Gastroesophageal sphincter (tissue), 4 donors: ENCODE results near the gene ERBB4. TPM values are rescaled to one million over a fixed set of nuclear protein-coding genes. Genes with fewer than 3 reads are reported as not detected.

Source experiments
- ATAC-seq: fragments of 150-250 bp; one replicate; pipeline ENCODE4 v1.9.1; 2016; ENCODE audit warnings: mild to moderate bottlenecking, moderate library complexity
- H3K27ac ChIP-seq, 4 donors: fragments of 200-600 bp; sonication (generic) in 3 of 4; 1 replicate in 3 of 4; 2 replicates in 1 of 4; pipeline ENCODE4 v1.5.1; 2016 to 2019
- H3K27me3 ChIP-seq: fragments of 200-600 bp; sonication (generic); one replicate; pipeline ENCODE4 v1.5.1; 2019
- H3K36me3 ChIP-seq, 2 donors: fragments of 200-600 bp; sonication (generic); one replicate each; pipeline ENCODE4 v1.5.1; 2019; ENCODE audit warnings: control low read depth in 1 of 2
- H3K4me1 ChIP-seq, 3 donors: fragments of 200-600 bp; sonication (generic); 1 replicate in 2 of 3; 2 replicates in 1 of 3; pipeline ENCODE4 v1.5.1; 2016 to 2019; ENCODE audit warnings: control low read depth in 2 of 3
- H3K4me3 ChIP-seq, 2 donors: fragments of 200-600 bp; sonication (generic); one replicate each; pipeline ENCODE4 v1.5.1; 2019; ENCODE audit warnings: mild to moderate bottlenecking in 1 of 2, moderate library complexity in 1 of 2
- H3K9me3 ChIP-seq, 3 donors: fragments of 200-600 bp; sonication (generic); one replicate each; pipeline ENCODE4 v1.5.1; 2017 to 2019; ENCODE audit warnings: control low read depth in 2 of 3
- EP300 ChIP-seq: sonication (generic); formaldehyde crosslinking; IDR thresholded peaks from one replicate; pipeline ENCODE4 v1.6.1; 2017; ENCODE audit warnings: antibody characterized with exemption, mild to moderate bottlenecking
- POLR2A ChIP-seq, 2 donors: fragments of 450-650 bp; IDR thresholded peaks; one replicate each; pipeline ENCODE4 v1.6.1; 2017; ENCODE audit warnings: antibody characterized with exemption in 2 of 2, mild to moderate bottlenecking in 2 of 2, moderate library complexity in 1 of 2
- POLR2AphosphoS5 ChIP-seq: sonication (generic); formaldehyde crosslinking; IDR thresholded peaks from one replicate; pipeline ENCODE4 v1.6.1; 2017; ENCODE audit warnings: antibody characterized with exemption
- WGBS, 2 donors: methylation state at CpG; one replicate each; pipeline ENCODE4 v1.1.5; 2018; ENCODE audit warnings: low coverage in 1 of 2; 5-methylcytosine and 5-hydroxymethylcytosine counted together
- total RNA-seq, 4 donors: library from RNA; depleted of rRNA; stranded (reverse); fragments of >200 nt; gene quantifications; one replicate each; pipeline ENCODE4 v1.1.0, GENCODE V29; 2016
- TF ChIP-seq, protein P1 (sequence below), 4 experiments: fragments of 200-600 bp in 2 of 4; fragments of 450-650 bp in 2 of 4; sonication (generic) in 1 of 4; IDR thresholded peaks; one replicate each; pipeline ENCODE4 v1.5.1; 2017 to 2019; ENCODE audit warnings: antibody characterized with exemption in 4 of 4, mild to moderate bottlenecking in 2 of 4, moderate library complexity in 2 of 4

ERBB4 gene
- total RNA-seq, 4 donors from 2014 or later, result 0.16 to 0.92 (median 0.50) TPM

DNA sequence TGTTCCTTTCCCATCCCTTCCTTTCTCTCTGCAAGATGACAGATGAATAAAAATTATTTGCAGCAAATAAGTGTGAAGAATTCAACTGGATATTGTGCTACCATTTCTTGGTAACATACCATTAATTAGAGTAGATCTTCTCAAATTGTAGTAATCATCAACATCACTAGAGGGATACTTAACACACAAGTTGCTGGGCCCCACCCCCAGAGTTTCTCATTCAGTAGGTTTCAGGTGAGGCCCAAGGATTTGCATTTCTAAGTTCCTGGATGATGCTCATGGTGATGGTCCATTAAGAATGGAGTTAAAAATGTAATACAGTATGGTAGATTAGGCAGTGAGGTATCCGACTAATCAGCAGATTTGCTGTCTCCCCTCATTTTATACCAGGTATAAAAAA is 594.0 kb downstream of the ERBB4 start:
- Histone ChIP-seq H3K9me3 (no peaks in the 10 kb centered on the region), H3K27ac (no peak overlapping the region), H3K4me3 (no peak overlapping the region), H3K36me3 (no peaks in the 10 kb centered on the region), H3K27me3 (no peaks in the 10 kb centered on the region), H3K4me1 (no peaks in the 10 kb centered on the region)
- 81 to 100% methylated on average over 1 of the region's 1 CpG for whole genome bisulfite sequencing, 2 donors
- no peak for TF ChIP-seq POLR2A (IDR thresholded peaks at IDR 0.05)
- TF ChIP-seq, protein P1, sequence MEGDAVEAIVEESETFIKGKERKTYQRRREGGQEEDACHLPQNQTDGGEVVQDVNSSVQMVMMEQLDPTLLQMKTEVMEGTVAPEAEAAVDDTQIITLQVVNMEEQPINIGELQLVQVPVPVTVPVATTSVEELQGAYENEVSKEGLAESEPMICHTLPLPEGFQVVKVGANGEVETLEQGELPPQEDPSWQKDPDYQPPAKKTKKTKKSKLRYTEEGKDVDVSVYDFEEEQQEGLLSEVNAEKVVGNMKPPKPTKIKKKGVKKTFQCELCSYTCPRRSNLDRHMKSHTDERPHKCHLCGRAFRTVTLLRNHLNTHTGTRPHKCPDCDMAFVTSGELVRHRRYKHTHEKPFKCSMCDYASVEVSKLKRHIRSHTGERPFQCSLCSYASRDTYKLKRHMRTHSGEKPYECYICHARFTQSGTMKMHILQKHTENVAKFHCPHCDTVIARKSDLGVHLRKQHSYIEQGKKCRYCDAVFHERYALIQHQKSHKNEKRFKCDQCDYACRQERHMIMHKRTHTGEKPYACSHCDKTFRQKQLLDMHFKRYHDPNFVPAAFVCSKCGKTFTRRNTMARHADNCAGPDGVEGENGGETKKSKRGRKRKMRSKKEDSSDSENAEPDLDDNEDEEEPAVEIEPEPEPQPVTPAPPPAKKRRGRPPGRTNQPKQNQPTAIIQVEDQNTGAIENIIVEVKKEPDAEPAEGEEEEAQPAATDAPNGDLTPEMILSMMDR (IDR thresholded peaks at IDR 0.05), result no peak
- no peak for TF ChIP-seq POLR2AphosphoS5
- no peak for TF ChIP-seq EP300
- no peak for ATAC-seq

DNA sequence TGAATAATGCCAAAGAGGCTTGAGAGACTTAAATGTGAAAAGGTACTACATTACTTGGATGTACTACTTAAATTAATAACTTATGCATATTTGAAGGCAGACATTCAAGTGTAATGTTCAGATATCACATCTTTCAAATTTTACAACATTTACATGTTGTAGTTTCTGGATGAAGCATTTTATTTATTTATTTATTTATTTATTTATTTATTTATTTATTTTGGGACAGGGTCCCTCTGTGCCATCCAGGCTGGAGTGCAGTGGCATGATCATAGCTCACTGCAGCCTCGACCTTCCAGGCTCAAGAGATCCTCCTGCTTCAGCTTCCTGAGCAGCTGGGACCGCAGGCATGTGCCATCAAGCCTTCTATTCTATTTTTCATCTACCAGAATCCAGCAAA is 596.4 kb downstream of the ERBB4 start:
- TF ChIP-seq, protein P1 (IDR thresholded peaks at IDR 0.05), result no peak
- TF ChIP-seq POLR2AphosphoS5, result no peak
- TF ChIP-seq EP300, result no peak
- TF ChIP-seq POLR2A (IDR thresholded peaks at IDR 0.05), result no peak
- Histone ChIP-seq H3K4me1 (no peaks in the 10 kb centered on the region), H3K4me3 (no peak overlapping the region), H3K36me3 (no peaks in the 10 kb centered on the region), H3K27me3 (no peaks in the 10 kb centered on the region), H3K27ac (no peak overlapping the region), H3K9me3 (no peaks in the 10 kb centered on the region)
- 74 to 92% methylated on average over 2 of the region's 2 CpGs for WGBS, 2 donors
- ATAC-seq, result no peak

DNA sequence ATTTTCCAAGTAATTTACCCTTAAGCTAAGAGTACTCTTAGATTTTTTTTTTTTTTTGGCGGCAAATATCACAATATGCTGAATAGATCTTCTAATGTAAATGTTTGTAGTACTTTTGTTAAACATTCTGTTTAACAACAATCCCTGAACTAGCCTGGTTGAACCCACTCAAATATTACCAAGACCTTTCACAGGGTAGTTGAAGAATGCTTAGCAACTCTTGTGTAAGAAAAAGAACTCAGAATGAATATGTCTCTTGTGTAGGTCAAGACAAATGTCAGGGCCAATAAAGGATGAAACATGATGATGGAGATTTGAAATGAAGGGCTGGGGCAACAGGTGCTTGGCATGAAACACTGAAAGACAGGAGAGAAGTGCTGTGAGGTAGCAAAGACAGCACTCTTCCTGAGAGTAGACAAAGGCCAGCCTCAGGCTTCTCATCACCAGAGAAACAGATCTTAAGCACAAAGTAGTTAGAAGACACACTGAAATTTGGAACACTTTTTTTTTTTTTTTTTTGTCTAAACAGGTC is 597.3 kb downstream of the ERBB4 start:
- Histone ChIP-seq H3K27ac (no peak overlapping the region), H3K27me3 (no peaks in the 10 kb centered on the region), H3K36me3 (no peaks in the 10 kb centered on the region), H3K9me3 (no peaks in the 10 kb centered on the region), H3K4me3 (no peak overlapping the region), H3K4me1 (no peaks in the 10 kb centered on the region)
- 70 to 83% methylated on average over 1 of the region's 1 CpG for WGBS, 2 donors
- TF ChIP-seq EP300 (no peak), POLR2AphosphoS5 (no peak), POLR2A (IDR thresholded peaks at IDR 0.05) (no peak)
- TF ChIP-seq, protein P1 (IDR thresholded peaks at IDR 0.05), result no peak
- no peak for ATAC-seq

DNA sequence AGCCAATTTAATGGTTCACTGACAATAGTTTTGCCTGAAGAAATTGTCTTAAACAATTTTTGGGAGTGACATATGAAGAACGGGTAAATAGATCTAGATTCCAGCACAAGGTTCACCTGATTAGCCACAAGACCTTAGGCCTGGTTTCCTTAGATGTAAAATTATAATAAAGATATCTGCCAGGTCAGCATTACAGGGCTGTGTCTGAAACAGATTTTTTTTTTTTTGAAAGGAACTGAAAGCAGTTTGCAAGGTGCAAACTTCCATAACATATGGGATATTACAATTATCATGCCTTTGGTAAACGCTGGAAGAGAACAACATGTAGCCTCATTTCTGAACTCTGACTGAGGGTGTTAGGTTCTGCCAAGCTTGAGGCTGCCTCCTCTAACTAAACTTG is 599.4 kb downstream of the ERBB4 start:
- TF ChIP-seq EP300, result no peak
- no peak for TF ChIP-seq POLR2A (IDR thresholded peaks at IDR 0.05)
- no peak for TF ChIP-seq POLR2AphosphoS5
- TF ChIP-seq, protein P1 (IDR thresholded peaks at IDR 0.05), result no peak
- no peaks in the 10 kb centered on the region for H3K27me3 ChIP-seq
- H3K9me3 ChIP-seq, result no peaks in the 10 kb centered on the region
- no peak overlapping the region for H3K27ac ChIP-seq
- H3K4me1 ChIP-seq, result no peaks in the 10 kb centered on the region
- WGBS, 2 donors, result 83 to 85% methylated on average over 2 of the region's 2 CpGs
- no peak for ATAC-seq
- no peak overlapping the region for H3K4me3 ChIP-seq
- H3K36me3 ChIP-seq, result no peaks in the 10 kb centered on the region

DNA sequence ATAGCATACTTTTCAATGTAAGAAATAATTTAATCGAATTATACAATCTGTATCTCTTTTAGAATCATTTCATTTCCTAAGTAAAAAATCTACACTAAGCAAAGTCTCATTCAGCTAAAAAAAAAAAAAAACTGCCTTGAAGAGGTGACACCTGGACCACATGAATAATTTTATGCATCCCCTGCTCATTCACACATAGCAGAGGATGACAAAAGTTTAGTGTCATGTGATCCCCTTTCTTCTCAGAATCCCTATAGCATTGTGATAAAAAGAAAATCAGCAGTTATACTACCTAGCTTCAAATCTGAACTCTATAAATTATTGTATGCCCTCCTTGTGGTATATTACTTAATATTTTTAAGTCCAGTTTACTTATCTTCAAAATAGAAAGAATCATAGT is 603.8 kb downstream of the ERBB4 start:
- Histone ChIP-seq H3K27ac (no peak overlapping the region), H3K36me3 (no peaks in the 10 kb centered on the region), H3K4me1 (no peaks in the 10 kb centered on the region), H3K9me3 (no peaks in the 10 kb centered on the region), H3K4me3 (no peak overlapping the region), H3K27me3 (no peaks in the 10 kb centered on the region)
- 88 to 93% methylated on average over 1 of the region's 1 CpG for WGBS, 2 donors
- ATAC-seq, result no peak
- TF ChIP-seq EP300, result no peak
- TF ChIP-seq, protein P1 (IDR thresholded peaks at IDR 0.05), result no peak
- TF ChIP-seq POLR2A (IDR thresholded peaks at IDR 0.05), result no peak
- TF ChIP-seq POLR2AphosphoS5, result no peak
